ENCODE results near the gene MCL1.
"Not testable (repeated sequence)": the region's sequence is repeated elsewhere in the genome, so short reads cannot be mapped to it uniquely, and the experiment has no call there.

MCL1 gene

GRCh38 chr1:150579110-150579944 lies at the start of gene MCL1:
Gene MCL1 (minus strand): TSS chr1:150579610. CDS start chr1:150579530, 80 bp downstream.
- DNase-seq: peak; percentile 93

GRCh38 chr1:150628766-150629114 lies 49.3 kb upstream of the MCL1 start:
- no peak for DNase-seq

GRCh38 chr1:150627826-150628410 lies 48.5 kb upstream of the MCL1 start:
- no peak for DNase-seq

GRCh38 chr1:150626150-150626549 lies 46.7 kb upstream of the MCL1 start:
- DNase-seq: no peak

GRCh38 chr1:150624546-150624945 lies 45.1 kb upstream of the MCL1 start:
- DNase-seq: not testable (repeated sequence)

- not testable (repeated sequence) for DNase-seq
Measured at GRCh38 chr1:150624134-150624533, 44.7 kb upstream of the MCL1 start.

- DNase-seq: no peak
Measured at GRCh38 chr1:150622303-150622975, 43.0 kb upstream of the MCL1 start.

GRCh38 chr1:150621497-150622302 lies 42.3 kb upstream of the MCL1 start:
- no peak for DNase-seq

GRCh38 chr1:150620919-150621318 lies 41.5 kb upstream of the MCL1 start:
- no peak for DNase-seq

- peak; percentile 13 for DNase-seq
Measured at GRCh38 chr1:150619576-150620509, 40.4 kb upstream of the MCL1 start.

- no peak for DNase-seq
Measured at GRCh38 chr1:150615346-150616201, 36.2 kb upstream of the MCL1 start.

- no peak for DNase-seq
Measured at GRCh38 chr1:150613061-150613920, 33.9 kb upstream of the MCL1 start.

- no peak for DNase-seq
Measured at GRCh38 chr1:150612014-150612345, 32.6 kb upstream of the MCL1 start.

GRCh38 chr1:150610576-150610975 lies 31.2 kb upstream of the MCL1 start:
- no peak for DNase-seq

- no peak for DNase-seq
Measured at GRCh38 chr1:150609732-150610131, 30.3 kb upstream of the MCL1 start.

GRCh38 chr1:150606463-150607142 lies 27.2 kb upstream of the MCL1 start:
- no peak for DNase-seq

- DNase-seq: not testable (repeated sequence)
Measured at GRCh38 chr1:150605451-150605731, 26.0 kb upstream of the MCL1 start.

- DNase-seq: no peak
Measured at GRCh38 chr1:150604226-150604588, 24.8 kb upstream of the MCL1 start.

- DNase-seq: no peak
Measured at GRCh38 chr1:150603711-150604110, 24.3 kb upstream of the MCL1 start.

GRCh38 chr1:150602372-150602771 lies 23.0 kb upstream of the MCL1 start:
- DNase-seq: not testable (repeated sequence)
